HepG2 (cell line): Measurements from ENCODE around the gene SAMD4B. TPM values are rescaled to one million over a fixed set of nuclear protein-coding genes. Genes with fewer than 3 reads are reported as not detected.

Experiments used
- ATAC-seq: fragments of 200-7000 bp; cut with Tn5 transposase; 3 replicates; pipeline ENCODE4 v1.9.1; 2020; ENCODE audit warnings: mild to moderate bottlenecking, moderate library complexity
- BruUV-seq: library from RNA; stranded (reverse); fragments of 400-500 nt; replicated peaks from 2 replicates; lab custom pipeline; 2021; lab: Mats Ljungman, UMichigan
- CTCF ChIA-PET: fragments of 300-600 bp; formaldehyde crosslinking; extraction: SDS; loops from one replicate; lab custom pipeline; 2021; ENCODE audit warnings: low total read pairs, inconsistent platforms, low intra/inter-chr PET ratio; lab: Yijun Ruan, JAX
- POLR2A ChIA-PET: fragments of 350-600 bp; sonication (Branson Sonifier 250); formaldehyde crosslinking; loops from one replicate; lab custom pipeline; 2020; ENCODE audit warnings: antibody characterized with exemption, inconsistent platforms; lab: Yijun Ruan, JAX
- DNase-seq: peaks from one replicate; pipeline ENCODE4 v3.0.0-alpha.2; 2015; ENCODE audit warnings: low spot score
- FAIRE-seq: peaks from 3 replicates; lab custom pipeline; 2011; peaks lifted over from hg19 to GRCh38; lab: Jason Lieb, UNC
- H2AFZ ChIP-seq: one replicate; pipeline ENCODE4 v1.6.1; 2011; ENCODE audit warnings: low read length, inconsistent platforms
- H3K27ac ChIP-seq: fragments of 300-600 bp; 3 replicates; pipeline ENCODE4 v1.8.0; 2011; ENCODE audit warnings: mixed run types, mild to moderate bottlenecking, mixed read lengths, low read length, inconsistent platforms; ENCODE audit not compliant: insufficient read depth; ENCODE audit errors: extremely low read length
- H3K27me3 ChIP-seq, 2 experiments: fragments of 200-600 bp in 1 of 2; 2 replicates in 1 of 2; 3 replicates in 1 of 2; pipeline versions ENCODE4 v1.6.0 to v1.8.0; 2011; ENCODE audit warnings: low read length in 2 of 2, mild to moderate bottlenecking in 2 of 2, moderate library complexity in 2 of 2, inconsistent platforms in 1 of 2; ENCODE audit not compliant: insufficient read depth in 2 of 2, control insufficient read depth in 1 of 2
- H3K36me3 ChIP-seq, 2 experiments: fragments of 200-600 bp in 1 of 2; replicated peaks in 1 of 2; 2 replicates in 1 of 2; 3 replicates in 1 of 2; pipeline versions ENCODE4 v1.5.1 to v1.8.0; 2011; ENCODE audit warnings: low read length in 2 of 2, inconsistent platforms in 1 of 2; ENCODE audit not compliant: insufficient read depth in 2 of 2, control insufficient read depth in 1 of 2
- H3K4me1 ChIP-seq: 2 replicates; pipeline ENCODE4 v1.5.1; 2012; ENCODE audit warnings: low read length, inconsistent platforms; ENCODE audit not compliant: insufficient read depth
- H3K4me2 ChIP-seq: 2 replicates; pipeline ENCODE4 v1.6.0; 2011; ENCODE audit warnings: low read depth, low read length, inconsistent platforms
- H3K4me3 ChIP-seq, 3 experiments: fragments of 200-600 bp in 1 of 3; sonication (generic), shearing (Covaris generic) in 1 of 3; replicated peaks in 1 of 3; 2 replicates each; pipeline ENCODE4 v1.5.1; 2011 to 2016; ENCODE audit warnings: low read length in 3 of 3, inconsistent platforms in 2 of 3, low read depth in 2 of 3, mild to moderate bottlenecking in 2 of 3, control low read depth in 1 of 3, mixed read lengths in 1 of 3; ENCODE audit not compliant: insufficient read depth in 1 of 3
- H3K79me2 ChIP-seq: one replicate; pipeline ENCODE4 v1.6.1; 2011; ENCODE audit warnings: low read length, inconsistent platforms; ENCODE audit not compliant: insufficient read depth
- H3K9ac ChIP-seq: 2 replicates; pipeline ENCODE4 v1.6.0; 2011; ENCODE audit warnings: mild to moderate bottlenecking, low read depth, low read length, inconsistent platforms; ENCODE audit not compliant: insufficient read depth
- H3K9me3 ChIP-seq: 2 replicates; pipeline ENCODE4 v1.5.1; 2012; ENCODE audit warnings: mild to moderate bottlenecking, low read length
- H4K20me1 ChIP-seq: 2 replicates; pipeline ENCODE4 v1.6.0; 2011; ENCODE audit warnings: inconsistent platforms, mild to moderate bottlenecking, low read length, moderate library complexity; ENCODE audit not compliant: insufficient read depth
- FOXA3 ChIP-seq: IDR thresholded peaks from 2 replicates; pipeline ENCODE4 v1.6.1; 2016; ENCODE audit warnings: missing genetic modification reagents, missing compliant biosample characterization
- GATA4 ChIP-seq: sonication (generic); IDR thresholded peaks from 2 replicates; pipeline ENCODE4 v1.6.1; 2016; ENCODE audit warnings: antibody characterized with exemption, low read depth, borderline replicate concordance
- HOXA5 ChIP-seq: sonication (generic); formaldehyde crosslinking; IDR thresholded peaks from 2 replicates; pipeline ENCODE4 v1.4.0; 2020; ENCODE audit warnings: missing genetic modification reagents
- MIXL1 ChIP-seq: IDR thresholded peaks from 2 replicates; pipeline ENCODE4 v1.6.1; 2016
- PAX8 ChIP-seq: sonication (generic); formaldehyde crosslinking; IDR thresholded peaks from 2 replicates; pipeline ENCODE4 v1.8.0; 2022; ENCODE audit warnings: mild to moderate bottlenecking, missing genetic modification reagents, borderline replicate concordance
- POLR2G ChIP-seq: fragments of 200-400 bp; formaldehyde crosslinking; IDR thresholded peaks from 2 replicates; pipeline ENCODE4 v1.6.1; 2018; ENCODE audit warnings: mild to moderate bottlenecking, low read depth, low read length, moderate library complexity
- RBM39 ChIP-seq: fragments of 200-400 bp; formaldehyde crosslinking; IDR thresholded peaks from one replicate; pipeline ENCODE4 v1.6.1; 2018; ENCODE audit warnings: antibody characterized with exemption, mild to moderate bottlenecking, low read depth, low read length; ENCODE audit not compliant: poor library complexity, severe bottlenecking
- RORA ChIP-seq: sonication (generic); formaldehyde crosslinking; IDR thresholded peaks from 2 replicates; pipeline ENCODE4 v1.5.0; 2020; ENCODE audit warnings: mild to moderate bottlenecking, missing genetic modification reagents, moderate library complexity
- SAFB2 ChIP-seq: sonication (generic); formaldehyde crosslinking; IDR thresholded peaks from 2 replicates; pipeline ENCODE4 v1.5.1; 2020; ENCODE audit warnings: missing genetic modification reagents, low read depth, mild to moderate bottlenecking, borderline replicate concordance
- TP53 ChIP-seq: sonication (generic); formaldehyde crosslinking; conservative IDR thresholded peaks from 2 replicates; pipeline ENCODE4 v1.4.0; 2020; ENCODE audit warnings: missing genetic modification reagents
- ZFYVE20 ChIP-seq: sonication (generic); formaldehyde crosslinking; IDR thresholded peaks from 2 replicates; pipeline ENCODE4 v1.8.0; 2023; ENCODE audit warnings: low read depth, mild to moderate bottlenecking, moderate library complexity, missing genetic modification reagents, borderline replicate concordance
- ZNF280D ChIP-seq: sonication (generic); formaldehyde crosslinking; IDR thresholded peaks from 2 replicates; pipeline ENCODE4 v1.5.1; 2020; ENCODE audit warnings: mild to moderate bottlenecking, missing genetic modification reagents
- ZNF44 ChIP-seq: sonication (generic); formaldehyde crosslinking; IDR thresholded peaks from 2 replicates; pipeline ENCODE4 v1.5.1; 2020; ENCODE audit warnings: mild to moderate bottlenecking, missing genetic modification reagents
- ZNF563 ChIP-seq: sonication (generic); formaldehyde crosslinking; IDR thresholded peaks from 2 replicates; pipeline ENCODE4 v1.8.0; 2022; ENCODE audit warnings: mild to moderate bottlenecking, moderate library complexity, missing genetic modification reagents
- ZNF766 ChIP-seq: sonication (generic); formaldehyde crosslinking; IDR thresholded peaks from 2 replicates; pipeline ENCODE4 v1.5.0; 2020; ENCODE audit warnings: missing genetic modification reagents, borderline replicate concordance
- ZNF770 ChIP-seq: sonication (generic); formaldehyde crosslinking; IDR thresholded peaks from 2 replicates; pipeline ENCODE4 v1.5.0; 2020; ENCODE audit warnings: mild to moderate bottlenecking, missing genetic modification reagents
- ZNF788 ChIP-seq: sonication (generic); formaldehyde crosslinking; IDR thresholded peaks from 2 replicates; pipeline ENCODE4 v1.5.0; 2020; ENCODE audit warnings: mild to moderate bottlenecking, missing genetic modification reagents, borderline replicate concordance
- WGBS: methylation state at CpG from one replicate; pipeline ENCODE4 v1.1.6; 2017; ENCODE audit warnings: low lambda C conversion rate; 5-methylcytosine and 5-hydroxymethylcytosine counted together
- in situ Hi-C: cut with HindIII; loops from 2 replicates; pipeline ENCODE4 v1.10.0; 2017; ENCODE audit warnings: low pct_unique_long_range_greater_than_20kb; ENCODE audit not compliant: extremely low pct_ligation_motif_present
- intact Hi-C: fragments of 100-400 bp; cut with micrococcal nuclease; formaldehyde crosslinking; loops from one replicate; pipeline ENCODE4 v1.10.0; 2022; ENCODE audit not compliant: unreplicated experiment
- polyA plus RNA-seq, 8 experiments: library from polyadenylated mRNA; depleted of rRNA in 3 of 8; stranded (reverse) in 7 of 8; unstranded in 1 of 8; fragments of >200 nt; fragmentation: Illumina TruSeq in 4 of 8; extraction: Trizol in 4 of 8; gene quantifications; 2 replicates each; pipeline versions ENCODE4 v1.2.1 to v1.2.3, GENCODE V29; 2011 to 2016; ENCODE audit warnings: low read depth in 4 of 8, missing spikeins in 1 of 8, mixed read lengths in 1 of 8; ENCODE audit not compliant: insufficient read depth in 1 of 8
- total RNA-seq, 5 experiments: library from RNA; depleted of rRNA; stranded (reverse); fragments of >200 nt; fragmentation: Illumina TruSeq; extraction: Trizol; gene quantifications; 2 replicates each; pipeline ENCODE4 v1.2.3, GENCODE V29; 2016; ENCODE audit warnings: low read depth in 1 of 5
- TF ChIP-seq, protein P1 (sequence below): sonication (generic); formaldehyde crosslinking; conservative IDR thresholded peaks from 2 replicates; pipeline ENCODE4 v1.4.0; 2020; ENCODE audit warnings: missing genetic modification reagents

SAMD4B gene
- total and polyA plus RNA-seq, 2 of the 13 experiments (the other 11 are each of a cell fraction or from before 2014, with no cell fraction given): 26.0 to 31.8 TPM

GRCh38 chr19:39408392-39409207 lies 66.4 kb downstream of the SAMD4B start:
- H3K27ac ChIP-seq: peak overlapping the region; percentile 86
- H3K9me3 ChIP-seq: no peaks in the 10 kb centered on the region
- H3K36me3 ChIP-seq: peaks cover 0 to 3% of the 10 kb centered on the region in 2 experiments; a peak in 1 of 5 replicates
- intact Hi-C loops: no loop called here
- peaks cover 35% of the 10 kb centered on the region for H3K79me2 ChIP-seq
- peaks cover 40% of the 10 kb centered on the region for H3K4me1 ChIP-seq
- ATAC-seq: no peak
- no peak for DNase-seq
- H3K4me2 ChIP-seq: peak overlapping the region; percentile 87
- CTCF ChIA-PET: no interaction called here
- peak overlapping the region; percentile 92 for H3K9ac ChIP-seq
- in situ Hi-C loops: no loop called here
- BruUV-seq: TSS peak; percentile 56
- no peaks in the 10 kb centered on the region; a peak in 1 of 5 replicates for H3K27me3 ChIP-seq
- peak overlapping the region; percentile 97 to 98 (median 97) for H3K4me3 ChIP-seq
- no peak for FAIRE-seq
- peaks cover 20% of the 10 kb centered on the region; the same call in 1 of the 2 replicates for H4K20me1 ChIP-seq
- 51% methylated on average over 20 of the region's 20 CpGs for WGBS
- H2AFZ ChIP-seq: no peak overlapping the region
- POLR2A ChIA-PET: interaction anchor here (0.9 to 5.8 kb wide), 5 partner anchors 11 to 37 kb away, joined by 3 to 117 read pairs (median 15); partner anchors contain the start of genes MED29, PAF1, RPS16 and SUPT5H
- TF ChIP-seq ZNF44 (no peak), RORA (CRISPR knock-in tag) (no peak), FOXA3 (CRISPR knock-in tag) (no peak), ZNF563 (CRISPR knock-in tag) (no peak), PAX8 (no peak), GATA4 (no peak), POLR2G (0 out of 2 replicates have a peak, but pooled peaks have one; percentile 2), TP53 (CRISPR knock-in tag) (no peak), SAFB2 (CRISPR knock-in tag) (no peak), HOXA5 (CRISPR knock-in tag) (no peak), RBM39 (peak; percentile 7), ZNF770 (no peak), MIXL1 (no peak), ZNF766 (CRISPR knock-in tag) (no peak), ZNF788 (CRISPR knock-in tag) (no peak), ZFYVE20 (CRISPR knock-in tag) (no peak), ZNF280D (CRISPR knock-in tag) (no peak)
- TF ChIP-seq, protein P1, sequence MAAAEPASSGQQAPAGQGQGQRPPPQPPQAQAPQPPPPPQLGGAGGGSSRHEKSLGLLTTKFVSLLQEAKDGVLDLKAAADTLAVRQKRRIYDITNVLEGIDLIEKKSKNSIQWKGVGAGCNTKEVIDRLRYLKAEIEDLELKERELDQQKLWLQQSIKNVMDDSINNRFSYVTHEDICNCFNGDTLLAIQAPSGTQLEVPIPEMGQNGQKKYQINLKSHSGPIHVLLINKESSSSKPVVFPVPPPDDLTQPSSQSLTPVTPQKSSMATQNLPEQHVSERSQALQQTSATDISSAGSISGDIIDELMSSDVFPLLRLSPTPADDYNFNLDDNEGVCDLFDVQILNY (CRISPR knock-in tag): no peak
